K562 (cell line): ENCODE measurements around the gene PNMA8A. TPM values are rescaled to one million over a fixed set of nuclear protein-coding genes. Genes with fewer than 3 reads are reported as not detected.

Experiments
- ATAC-seq: fragments of 200-7000 bp; cut with Tn5 transposase; 3 replicates; pipeline ENCODE4 v1.9.1; 2020; ENCODE audit warnings: moderate library complexity
- BruUV-seq: library from RNA; stranded (reverse); fragments of 400-500 nt; replicated peaks from 2 replicates; lab custom pipeline; 2021; lab: Mats Ljungman, UMichigan
- CTCF ChIA-PET: fragments of 300-600 bp; formaldehyde crosslinking; extraction: SDS; loops from one replicate; lab custom pipeline; 2021; ENCODE audit warnings: low intra/inter-chr PET ratio; lab: Yijun Ruan, JAX
- POLR2A ChIA-PET: fragments of 300-600, 350-650 bp; sonication (Branson Sonifier 250); formaldehyde crosslinking; extraction: SDS; loops from one replicate; lab custom pipeline; 2021; ENCODE audit warnings: antibody characterized with exemption, inconsistent platforms; lab: Yijun Ruan, JAX
- DNase-seq, 4 experiments: peaks; one replicate each; pipeline versions ENCODE4 v3.0.0 to v3.0.0-alpha.2; 2011 to 2018; ENCODE audit warnings: low spot score in 3 of 4, mixed read lengths in 3 of 4; ENCODE audit errors: extremely low read depth in 1 of 4
- FAIRE-seq: peaks from 2 replicates; lab custom pipeline; 2011; peaks lifted over from hg19 to GRCh38; lab: Jason Lieb, UNC
- H2AFZ ChIP-seq: 2 replicates; pipeline ENCODE4 v1.6.0; 2011; ENCODE audit warnings: low read depth, low read length, control low read depth, inconsistent platforms
- H3K27ac ChIP-seq: fragments of 200-600 bp; 3 replicates; pipeline ENCODE4 v1.8.0; 2011; ENCODE audit warnings: low read depth, mild to moderate bottlenecking, control low read depth, inconsistent platforms, low read length, moderate library complexity, mixed read lengths; ENCODE audit errors: extremely low read depth
- H3K27me3 ChIP-seq, 2 experiments: fragments of 300-600 bp in 1 of 2; 2 replicates in 1 of 2; 3 replicates in 1 of 2; pipeline versions ENCODE4 v1.6.0 to v1.8.0; 2011; ENCODE audit warnings: inconsistent platforms in 2 of 2, low read length in 2 of 2, mild to moderate bottlenecking in 1 of 2, mixed read lengths in 1 of 2, moderate library complexity in 1 of 2; ENCODE audit not compliant: control insufficient read depth in 2 of 2, insufficient read depth in 2 of 2
- H3K36me3 ChIP-seq: fragments of 300-600 bp; 3 replicates; pipeline ENCODE4 v1.8.0; 2011; ENCODE audit warnings: mild to moderate bottlenecking, low read length, inconsistent platforms; ENCODE audit not compliant: control insufficient read depth, insufficient read depth
- H3K4me1 ChIP-seq, 2 experiments: fragments of 200-600 bp in 1 of 2; replicated peaks in 1 of 2; 2 replicates in 1 of 2; 3 replicates in 1 of 2; pipeline versions ENCODE4 v1.5.1 to v1.8.0; 2011; ENCODE audit warnings: inconsistent platforms in 2 of 2, low read length in 2 of 2, mild to moderate bottlenecking in 1 of 2, mixed read lengths in 1 of 2, moderate library complexity in 1 of 2; ENCODE audit not compliant: control insufficient read depth in 2 of 2, insufficient read depth in 2 of 2
- H3K4me2 ChIP-seq: 2 replicates; pipeline ENCODE4 v1.6.1; 2011; ENCODE audit warnings: low read length, control low read depth, inconsistent platforms, mixed read lengths; ENCODE audit not compliant: insufficient read depth
- H3K4me3 ChIP-seq: fragments of 200-600 bp; sonication (generic), shearing (Covaris generic); 2 replicates; pipeline ENCODE4 v1.5.1; 2016; ENCODE audit warnings: control low read depth, inconsistent platforms
- H3K79me2 ChIP-seq: fragments of 200-600 bp; 3 replicates; pipeline ENCODE4 v1.8.0; 2011; ENCODE audit warnings: low read length, inconsistent platforms; ENCODE audit not compliant: control insufficient read depth, insufficient read depth
- H3K9ac ChIP-seq, 2 experiments: 2 replicates each; pipeline versions ENCODE4 v1.6.0 to v1.6.1; 2011; ENCODE audit warnings: low read depth in 2 of 2, low read length in 2 of 2, control low read depth in 1 of 2, inconsistent platforms in 1 of 2, mild to moderate bottlenecking in 1 of 2, mixed read lengths in 1 of 2; ENCODE audit not compliant: insufficient read depth in 1 of 2
- H3K9me1 ChIP-seq: one replicate; pipeline ENCODE4 v1.6.0; 2011; ENCODE audit warnings: inconsistent platforms, mild to moderate bottlenecking, low read length, moderate library complexity; ENCODE audit not compliant: control insufficient read depth, insufficient read depth
- H3K9me3 ChIP-seq: replicated peaks from 2 replicates; pipeline ENCODE4 v1.5.1; 2011; ENCODE audit warnings: low read depth, low read length, inconsistent platforms; ENCODE audit not compliant: control insufficient read depth, insufficient read depth
- H4K20me1 ChIP-seq: replicated peaks from 2 replicates; pipeline ENCODE4 v1.6.1; 2011; ENCODE audit warnings: low read length, inconsistent platforms, mixed read lengths; ENCODE audit not compliant: control insufficient read depth, insufficient read depth
- CREB3 ChIP-seq: fragments of 450-650 bp; conservative IDR thresholded peaks from 2 replicates; pipeline ENCODE4 v1.6.1; 2016; ENCODE audit warnings: missing genetic modification characterization, low read depth, mild to moderate bottlenecking, missing compliant biosample characterization, moderate library complexity
- CSDE1 ChIP-seq, 2 experiments: fragments of 450-650 bp; IDR thresholded peaks; 2 replicates each; pipeline ENCODE4 v1.6.1; 2016; ENCODE audit warnings: mild to moderate bottlenecking in 1 of 2
- MIER1 ChIP-seq: fragments of 450-650 bp; IDR thresholded peaks from 2 replicates; pipeline ENCODE4 v1.6.1; 2016; ENCODE audit warnings: antibody characterized with exemption, mild to moderate bottlenecking, low read depth
- NR4A1 ChIP-seq, 2 experiments: fragments of 250-450 bp in 1 of 2; fragments of 450-650 bp in 1 of 2; sonication (Bioruptor Pico) in 1 of 2; IDR thresholded peaks; 2 replicates each; pipeline versions ENCODE4 v1.4.0 to v1.6.1; 2016 to 2020; ENCODE audit warnings: mild to moderate bottlenecking in 2 of 2, missing compliant biosample characterization in 1 of 2, missing genetic modification characterization in 1 of 2, moderate library complexity in 1 of 2
- PKNOX1 ChIP-seq: fragments of 450-650 bp; IDR thresholded peaks from 2 replicates; pipeline ENCODE4 v1.6.1; 2016
- XRCC3 ChIP-seq: fragments of 450-650 bp; IDR thresholded peaks from 2 replicates; pipeline ENCODE4 v1.6.1; 2017; ENCODE audit warnings: mild to moderate bottlenecking, moderate library complexity
- ZKSCAN8 ChIP-seq: fragments of 200-800 bp; sonication (Bioruptor generic); IDR thresholded peaks from 2 replicates; pipeline ENCODE4 v1.6.1; 2016; ENCODE audit warnings: missing genetic modification characterization, missing compliant biosample characterization
- ZNF79 ChIP-seq: fragments of 250-450 bp; sonication (Bioruptor Pico); IDR thresholded peaks from 2 replicates; pipeline ENCODE4 v1.4.0; 2020; ENCODE audit warnings: low read depth, mild to moderate bottlenecking, moderate library complexity
- WGBS: fragments of 100-300 bp; shearing (Covaris generic); methylation state at CpG from one replicate; pipeline ENCODE4 v1.1.6; 2016; ENCODE audit warnings: low coverage, mixed read lengths; ENCODE audit not compliant: insufficient coverage; ENCODE audit errors: missing lambda C conversion rate; 5-methylcytosine and 5-hydroxymethylcytosine counted together
- in situ Hi-C: fragments of 300-500 bp; cut with MboI; formaldehyde crosslinking; loops from 4 replicates; pipeline ENCODE4 v1.15.0; 2018; ENCODE audit warnings: inconsistent platforms, mixed read lengths
- intact Hi-C: fragments of 100-400 bp; cut with micrococcal nuclease; formaldehyde crosslinking; loops from 2 replicates; pipeline ENCODE4 v1.14.2; 2022
- polyA plus RNA-seq, 8 experiments: library from polyadenylated mRNA; depleted of rRNA in 4 of 8; stranded (reverse) in 5 of 8; unstranded in 3 of 8; fragments of >200 nt; fragmentation: Nextera tagmentation in 2 of 8; fragmentation: Illumina TruSeq in 1 of 8; extraction: Ambion mirVana in 2 of 8; extraction: Trizol in 1 of 8; gene quantifications; 2 replicates each; pipeline versions ENCODE4 v1.2.1 to v1.2.3, GENCODE V29; 2011 to 2014; ENCODE audit warnings: inconsistent platforms in 1 of 8, missing spikeins in 1 of 8
- total RNA-seq, 7 experiments: library from RNA; depleted of rRNA in 6 of 7; stranded (reverse); fragments of >200 nt in 6 of 7; fragmentation: Illumina TruSeq in 2 of 7; extraction: Trizol in 2 of 7; gene quantifications; 2 replicates each; pipeline versions ENCODE4 v1.2.1 to v1.2.3, GENCODE V29; 2011 to 2021; ENCODE audit warnings: low replicate concordance in 1 of 7

Gene PNMA8A
- total and polyA plus RNA-seq, 9 of the 15 experiments (the other 6 are each of a cell fraction or from before 2014, with no cell fraction given) = 6.6 to 23.8 (median 14.9) TPM

GRCh38 chr19:46469541-46470185 lies 1.7 kb downstream of the PNMA8A start (continued):
- TF ChIP-seq MIER1 (no peak), ZNF79 (CRISPR knock-in tag) (no peak)

- no TSS peak for BruUV-seq
- Histone ChIP-seq H3K4me1 (peaks cover 0 to 21% of the 10 kb centered on the region in 2 experiments; a peak in 3 of 5 replicates), H3K79me2 (peaks cover 12% of the 10 kb centered on the region), H3K9me3 (no peaks in the 10 kb centered on the region), H3K9me1 (no peaks in the 10 kb centered on the region), H3K27me3 (peaks cover 0 to 7% of the 10 kb centered on the region in 2 experiments; a peak in 3 of 5 replicates), H3K9ac (no peak overlapping the region), H2AFZ (no peak overlapping the region), H3K27ac (no peak overlapping the region), H3K4me3 (no peak overlapping the region), H3K36me3 (peaks cover 24% of the 10 kb centered on the region; the same call in 2 of the 3 replicates), H4K20me1 (no peaks in the 10 kb centered on the region), H3K4me2 (no peak overlapping the region)
- no peak for ATAC-seq
- intact Hi-C loops (no loop called here), in situ Hi-C loops (no loop called here)
- ChIA-PET CTCF (no interaction called here), POLR2A (interaction anchor here (1.1 kb wide), 1 partner anchor 14 kb away, joined by 3 read pairs; no protein-coding TSS in a partner anchor)
- 54% methylated on average over 15 of the region's 15 CpGs for WGBS
- no peak for FAIRE-seq
- DNase-seq = no peak
- no peak for TF ChIP-seq NR4A1 (CRISPR knock-in tag; IDR thresholded peaks at IDR 0.05)
- no peak for TF ChIP-seq NR4A1 (tag; IDR thresholded peaks at IDR 0.05)
- no peak for TF ChIP-seq ZKSCAN8 (CRISPR knock-in tag)
- no peak for TF ChIP-seq CSDE1 (IDR thresholded peaks at IDR 0.05)
- TF ChIP-seq CREB3 (tag) = no peak
- TF ChIP-seq PKNOX1 = no peak
- TF ChIP-seq XRCC3 = no peak
Observed at GRCh38 chr19:46466536-46467196, 4.7 kb downstream of the PNMA8A start.
